ENCODE data around the gene ZDHHC16.

The ZDHHC16 gene

GRCh38 chr10:97481071-97481470, 35.1 kb downstream of the ZDHHC16 start:
- DNase-seq, result no peak

- no peak for DNase-seq
These were observed 36.4 kb downstream of the ZDHHC16 start for GRCh38 chr10:97482381-97482780.

- no peak for DNase-seq
These were observed 37.5 kb downstream of the ZDHHC16 start for GRCh38 chr10:97483506-97483905.

- DNase-seq, result no peak
These were observed 37.9 kb downstream of the ZDHHC16 start for GRCh38 chr10:97483921-97484320.

- no peak for DNase-seq
These were observed 39.8 kb downstream of the ZDHHC16 start for GRCh38 chr10:97485647-97486281.

GRCh38 chr10:97490592-97490991, 44.6 kb downstream of the ZDHHC16 start:
- no peak for DNase-seq

- no peak for DNase-seq
These were observed 48.2 kb downstream of the ZDHHC16 start for GRCh38 chr10:97494151-97494550.

GRCh38 chr10:97494863-97495506, 49.0 kb downstream of the ZDHHC16 start:
- DNase-seq, result peak in 1 of 3 experiments; percentile 5

GRCh38 chr10:97497572-97498075, 51.6 kb downstream of the ZDHHC16 start:
- peak; percentile 50 to 70 (median 50) for DNase-seq

GRCh38 chr10:97498076-97498840, 52.3 kb downstream of the ZDHHC16 start, which contains the start of gene MMS19:
MMS19 (minus strand) TSS chr10:97498422; CDS start chr10:97498384, 38 bp downstream.
- peak; percentile 94 to 98 (median 98) for DNase-seq

- peak; percentile 4 to 49 (median 43) for DNase-seq
These were observed 53.0 kb downstream of the ZDHHC16 start, which contains the start of gene UBTD1 for GRCh38 chr10:97498841-97499560. UBTD1 (plus strand) TSS chr10:97498924; CDS start chr10:97499204, 280 bp downstream.

- DNase-seq, result peak in 2 of 3 experiments; percentile 27 to 36
These were observed 53.8 kb downstream of the ZDHHC16 start for GRCh38 chr10:97499561-97500296.

GRCh38 chr10:97500297-97500575, 54.3 kb downstream of the ZDHHC16 start:
- DNase-seq, result no peak

- no peak for DNase-seq
These were observed 56.9 kb downstream of the ZDHHC16 start for GRCh38 chr10:97502916-97503315.

GRCh38 chr10:97503406-97503805, 57.4 kb downstream of the ZDHHC16 start:
- DNase-seq, result no peak

- no peak for DNase-seq
These were observed 59.2 kb downstream of the ZDHHC16 start for GRCh38 chr10:97505152-97505551.

GRCh38 chr10:97506199-97506991, 60.4 kb downstream of the ZDHHC16 start:
- no peak for DNase-seq

Measured in NCI-H1417 (cell line).